Hepatocyte (in vitro differentiated cells): ENCODE data around the gene NOL9. TPM values are rescaled to one million over a fixed set of nuclear protein-coding genes. Genes with fewer than 3 reads are reported as not detected.

Experiments used
- DNase-seq: peaks from one replicate; pipeline ENCODE4 v3.0.0-alpha.2; 2016; ENCODE audit warnings: low spot score
- H2AFZ ChIP-seq: fragments of 200-600 bp; sonication (generic); 2 replicates; pipeline ENCODE4 v1.6.0; 2016; ENCODE audit warnings: antibody characterized with exemption, mild to moderate bottlenecking
- H3K27ac ChIP-seq: fragments of 200-600 bp; sonication (generic); 2 replicates; pipeline ENCODE4 v1.5.1; 2016; ENCODE audit warnings: mild to moderate bottlenecking
- H3K27me3 ChIP-seq: fragments of 200-600 bp; sonication (generic); 2 replicates; pipeline ENCODE4 v1.6.1; 2016
- H3K36me3 ChIP-seq: fragments of 200-600 bp; sonication (generic); replicated peaks from 2 replicates; pipeline ENCODE4 v1.5.1; 2016; ENCODE audit warnings: low read depth; ENCODE audit not compliant: insufficient read depth
- H3K4me1 ChIP-seq: fragments of 200-600 bp; sonication (generic); 2 replicates; pipeline ENCODE4 v1.5.1; 2016; ENCODE audit warnings: mild to moderate bottlenecking, moderate library complexity; ENCODE audit not compliant: insufficient read depth
- H3K4me2 ChIP-seq: fragments of 200-600 bp; sonication (generic); 2 replicates; pipeline ENCODE4 v1.6.0; 2016
- H3K4me3 ChIP-seq: fragments of 200-600 bp; sonication (generic); 2 replicates; pipeline ENCODE4 v1.5.1; 2016; ENCODE audit warnings: mild to moderate bottlenecking
- H3K79me2 ChIP-seq: fragments of 200-600 bp; sonication (generic); 2 replicates; pipeline ENCODE4 v1.6.0; 2017; ENCODE audit warnings: mild to moderate bottlenecking
- H3K9me2 ChIP-seq: fragments of 200-600 bp; sonication (generic); replicated peaks from 2 replicates; pipeline ENCODE4 v1.6.0; 2017; ENCODE audit warnings: mild to moderate bottlenecking; ENCODE audit not compliant: insufficient read depth
- H3K9me3 ChIP-seq: fragments of 200-600 bp; sonication (generic); 2 replicates; pipeline ENCODE4 v1.5.1; 2016; ENCODE audit warnings: low read depth, mild to moderate bottlenecking
- H4K20me1 ChIP-seq: fragments of 200-600 bp; sonication (generic); 2 replicates; pipeline ENCODE4 v1.6.0; 2016; ENCODE audit warnings: mild to moderate bottlenecking; ENCODE audit not compliant: insufficient read depth, poor library complexity, severe bottlenecking
- EZH2 ChIP-seq: fragments of 200-600 bp; sonication (generic); IDR thresholded peaks from 2 replicates; pipeline ENCODE4 v1.6.1; 2016; ENCODE audit warnings: antibody characterized with exemption, mild to moderate bottlenecking, borderline replicate concordance
- EZH2phosphoT487 ChIP-seq: fragments of 200-600 bp; sonication (generic); IDR thresholded peaks from one replicate; pipeline ENCODE4 v1.6.1; 2018; ENCODE audit warnings: antibody characterized with exemption, mild to moderate bottlenecking, low read depth, moderate library complexity; ENCODE audit not compliant: unreplicated experiment, severe bottlenecking
- WGBS: methylation state at CpG from one replicate; pipeline ENCODE4 v1.1.6; 2016; ENCODE audit warnings: low lambda C conversion rate; ENCODE audit errors: missing lambda C conversion rate; 5-methylcytosine and 5-hydroxymethylcytosine counted together
- polyA plus RNA-seq: library from polyadenylated mRNA; unstranded; fragments of >200 nt; fragmentation: Nextera tagmentation; extraction: Ambion mirVana; gene quantifications from 2 replicates; pipeline ENCODE4 v1.2.1, GENCODE V29; 2016
- total RNA-seq: library from RNA; depleted of rRNA; stranded (reverse); fragments of >200 nt; gene quantifications from 2 replicates; pipeline ENCODE4 v1.2.3, GENCODE V29; 2014
- TF ChIP-seq, protein P1 (sequence below): fragments of 200-600 bp; sonication (generic); IDR thresholded peaks from 2 replicates; pipeline ENCODE4 v1.5.1; 2016; ENCODE audit warnings: antibody characterized with exemption, mild to moderate bottlenecking; ENCODE audit not compliant: poor library complexity

Gene NOL9
- total and polyA plus RNA-seq, 2 experiments from 2014 or later: 13.7 to 21.6 TPM

DNA sequence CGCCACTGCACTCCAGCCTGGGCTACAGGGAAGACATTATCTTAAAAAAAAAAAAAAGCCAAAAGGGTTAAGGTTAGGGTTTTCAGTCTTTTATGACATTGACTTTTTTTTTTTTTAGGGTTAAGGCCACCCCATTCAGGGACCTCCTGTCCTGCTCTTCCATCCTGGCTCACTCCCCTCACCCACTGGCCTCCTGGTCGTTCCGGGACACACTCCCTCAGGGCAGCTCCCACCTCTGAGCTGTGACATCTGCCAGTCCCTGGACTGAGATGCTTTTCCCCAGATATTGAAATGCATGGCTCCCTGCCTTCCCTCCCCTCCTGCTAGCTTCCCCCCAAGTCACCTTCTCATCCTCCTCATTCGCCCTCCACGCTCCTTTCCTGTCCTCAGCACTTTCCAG is 72.5 kb downstream of the NOL9 start:
- no peak overlapping the region for H3K27ac ChIP-seq
- whole genome bisulfite sequencing: 93% methylated on average over 5 of the region's 5 CpGs
- no peaks in the 10 kb centered on the region for H4K20me1 ChIP-seq

DNA sequence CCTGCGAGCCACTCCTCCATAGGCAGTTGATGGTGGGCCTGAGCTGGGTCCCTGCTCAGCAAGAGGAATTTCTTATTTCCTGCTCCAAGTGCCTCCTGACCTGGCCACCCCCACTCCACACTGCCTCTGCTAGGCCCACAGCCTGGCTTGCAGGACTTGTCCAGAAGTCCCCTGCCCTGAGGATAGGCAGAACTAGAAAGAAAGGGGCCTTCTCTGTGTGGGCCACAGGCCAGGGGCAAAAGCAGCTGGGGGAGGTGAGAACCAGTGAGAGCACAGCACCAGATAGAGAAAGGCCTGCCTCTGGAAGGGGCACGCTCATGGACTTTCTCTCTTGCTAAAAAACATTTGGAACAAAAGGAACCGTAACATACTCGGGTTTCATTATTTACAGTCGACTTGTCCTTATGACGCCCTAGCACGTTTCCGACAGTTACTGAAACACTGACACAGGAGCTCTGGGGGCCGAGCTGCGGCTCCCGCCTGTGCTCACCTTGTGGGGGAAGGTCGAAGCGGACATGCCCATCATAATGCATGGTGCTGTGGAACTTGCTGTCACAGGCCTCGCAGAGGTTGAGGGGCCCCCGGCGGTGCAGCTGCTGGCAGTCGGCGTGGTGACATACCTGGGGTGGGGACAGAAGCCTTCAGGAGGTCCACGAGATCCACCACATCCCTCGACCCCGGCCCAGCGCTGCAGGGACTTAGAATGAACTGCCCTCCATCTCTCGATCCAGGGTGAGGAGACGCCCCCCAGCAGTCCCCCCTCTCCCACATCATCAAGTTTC is 77.1 kb downstream of the NOL9 start:
- H3K36me3 ChIP-seq: no peaks in the 10 kb centered on the region
- TF ChIP-seq EZH2phosphoT487 (no peak), EZH2 (no peak)
- TF ChIP-seq, protein P1, sequence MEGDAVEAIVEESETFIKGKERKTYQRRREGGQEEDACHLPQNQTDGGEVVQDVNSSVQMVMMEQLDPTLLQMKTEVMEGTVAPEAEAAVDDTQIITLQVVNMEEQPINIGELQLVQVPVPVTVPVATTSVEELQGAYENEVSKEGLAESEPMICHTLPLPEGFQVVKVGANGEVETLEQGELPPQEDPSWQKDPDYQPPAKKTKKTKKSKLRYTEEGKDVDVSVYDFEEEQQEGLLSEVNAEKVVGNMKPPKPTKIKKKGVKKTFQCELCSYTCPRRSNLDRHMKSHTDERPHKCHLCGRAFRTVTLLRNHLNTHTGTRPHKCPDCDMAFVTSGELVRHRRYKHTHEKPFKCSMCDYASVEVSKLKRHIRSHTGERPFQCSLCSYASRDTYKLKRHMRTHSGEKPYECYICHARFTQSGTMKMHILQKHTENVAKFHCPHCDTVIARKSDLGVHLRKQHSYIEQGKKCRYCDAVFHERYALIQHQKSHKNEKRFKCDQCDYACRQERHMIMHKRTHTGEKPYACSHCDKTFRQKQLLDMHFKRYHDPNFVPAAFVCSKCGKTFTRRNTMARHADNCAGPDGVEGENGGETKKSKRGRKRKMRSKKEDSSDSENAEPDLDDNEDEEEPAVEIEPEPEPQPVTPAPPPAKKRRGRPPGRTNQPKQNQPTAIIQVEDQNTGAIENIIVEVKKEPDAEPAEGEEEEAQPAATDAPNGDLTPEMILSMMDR: no peak
- no peaks in the 10 kb centered on the region for H3K27me3 ChIP-seq
- H2AFZ ChIP-seq: no peak overlapping the region
- no peaks in the 10 kb centered on the region for H4K20me1 ChIP-seq
- peak overlapping the region; percentile 96 for H3K27ac ChIP-seq
- H3K4me2 ChIP-seq: no peak overlapping the region
- peaks cover 19% of the 10 kb centered on the region for H3K4me1 ChIP-seq
- no peaks in the 10 kb centered on the region for H3K9me2 ChIP-seq
- no peak for DNase-seq
- no peaks in the 10 kb centered on the region for H3K79me2 ChIP-seq
- WGBS: 73% methylated on average over 24 of the region's 24 CpGs
- H3K9me3 ChIP-seq: no peaks in the 10 kb centered on the region
- H3K4me3 ChIP-seq: no peak overlapping the region

More for the DNA sequence above, 72.5 kb downstream of the NOL9 start:
- Histone ChIP-seq H3K4me1 (peaks cover 13% of the 10 kb centered on the region), H2AFZ (no peak overlapping the region), H3K36me3 (no peaks in the 10 kb centered on the region), H3K9me3 (no peaks in the 10 kb centered on the region), H3K4me2 (no peak overlapping the region), H3K4me3 (no peak overlapping the region), H3K27me3 (no peaks in the 10 kb centered on the region), H3K9me2 (no peaks in the 10 kb centered on the region), H3K79me2 (peaks cover 21% of the 10 kb centered on the region)
- TF ChIP-seq, protein P1: no peak
- TF ChIP-seq EZH2phosphoT487 (no peak), EZH2 (no peak)
- no peak for DNase-seq

DNA sequence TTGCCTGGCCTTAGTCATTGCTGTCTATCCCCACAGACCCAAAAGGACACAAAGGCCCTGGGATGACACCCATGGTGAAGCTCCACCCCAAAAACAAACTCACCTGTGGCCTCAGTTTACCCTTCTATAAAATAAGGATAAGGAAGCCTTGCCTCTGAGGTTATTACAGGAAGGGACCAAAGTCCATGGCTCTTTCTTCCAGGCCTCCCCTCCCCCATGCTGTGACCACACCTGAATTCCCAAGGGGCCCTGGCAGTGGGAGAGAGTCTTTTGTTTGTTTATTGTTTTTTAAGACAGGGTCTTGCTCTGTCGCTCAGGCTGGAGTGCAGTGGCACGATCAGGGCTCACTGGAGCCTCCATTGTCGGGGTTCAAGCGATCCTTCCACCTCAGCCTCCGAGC is 77.8 kb downstream of the NOL9 start:
- Histone ChIP-seq H3K4me2 (peak overlapping the region; percentile 39), H3K36me3 (no peaks in the 10 kb centered on the region), H3K27me3 (no peaks in the 10 kb centered on the region), H3K9me3 (no peaks in the 10 kb centered on the region), H3K9me2 (no peaks in the 10 kb centered on the region), H4K20me1 (no peaks in the 10 kb centered on the region), H2AFZ (no peak overlapping the region), H3K27ac (peak overlapping the region; percentile 96), H3K79me2 (no peaks in the 10 kb centered on the region), H3K4me1 (peaks cover 19% of the 10 kb centered on the region), H3K4me3 (no peak overlapping the region)
- peak; percentile 79 for DNase-seq
- 75% methylated on average over 5 of the region's 5 CpGs for WGBS
- TF ChIP-seq EZH2phosphoT487 (no peak), EZH2 (no peak)
- TF ChIP-seq, protein P1: no peak
